ENCODE results near the gene RAB11FIP3. TPM values are rescaled to one million over a fixed set of nuclear protein-coding genes. Genes with fewer than 3 reads are reported as not detected.

Gene RAB11FIP3
- total and polyA plus RNA-seq, 2 of the 13 experiments (the other 11 are each of a cell fraction or from before 2014, with no cell fraction given) = 34.3 to 57.6 TPM

GRCh38 chr16:512802-513201, 87.4 kb downstream of the RAB11FIP3 start:
- Histone ChIP-seq H3K27ac (ENCODE audit: extremely low read length, insufficient read depth, low read length) (no peak overlapping the region), H3K27me3 (ENCODE audit: control insufficient read depth in 1 of 2, insufficient read depth in 2 of 2, low read length in 2 of 2) (no peaks in the 10 kb centered on the region), H3K36me3 (replicated peaks in 1 of 2; ENCODE audit: control insufficient read depth in 1 of 2, insufficient read depth in 2 of 2, low read length in 2 of 2) (peaks cover 12 to 48% of the 10 kb centered on the region in 2 experiments; a peak in 4 of 5 replicates), H4K20me1 (ENCODE audit: insufficient read depth, low read length) (no peaks in the 10 kb centered on the region), H2AFZ (ENCODE audit: low read length) (no peak overlapping the region), H3K4me3 (replicated peaks in 1 of 3; ENCODE audit: insufficient read depth in 1 of 3, low read depth in 2 of 3, low read length in 3 of 3) (no peak overlapping the region), H3K4me1 (ENCODE audit: insufficient read depth, low read length) (peaks cover 26% of the 10 kb centered on the region), H3K4me2 (ENCODE audit: low read depth, low read length) (no peak overlapping the region), H3K9me3 (ENCODE audit: low read length) (no peaks in the 10 kb centered on the region), H3K9ac (ENCODE audit: insufficient read depth, low read depth, low read length) (no peak overlapping the region), H3K79me2 (ENCODE audit: insufficient read depth, low read length) (peaks cover 2% of the 10 kb centered on the region)
- 95% methylated on average over 6 of the region's 6 CpGs for WGBS (ENCODE audit: low lambda C conversion rate)
- TF ChIP-seq ZNF382 (CRISPR knock-in tag; IDR thresholded peaks at IDR 0.05; ENCODE audit: borderline replicate concordance) = no peak
- no peak for TF ChIP-seq ZNF572 (CRISPR knock-in tag; IDR thresholded peaks at IDR 0.05)
- TF ChIP-seq GATAD2A (CRISPR knock-in tag; IDR thresholded peaks at IDR 0.05) = no peak
- TF ChIP-seq, protein P1, sequence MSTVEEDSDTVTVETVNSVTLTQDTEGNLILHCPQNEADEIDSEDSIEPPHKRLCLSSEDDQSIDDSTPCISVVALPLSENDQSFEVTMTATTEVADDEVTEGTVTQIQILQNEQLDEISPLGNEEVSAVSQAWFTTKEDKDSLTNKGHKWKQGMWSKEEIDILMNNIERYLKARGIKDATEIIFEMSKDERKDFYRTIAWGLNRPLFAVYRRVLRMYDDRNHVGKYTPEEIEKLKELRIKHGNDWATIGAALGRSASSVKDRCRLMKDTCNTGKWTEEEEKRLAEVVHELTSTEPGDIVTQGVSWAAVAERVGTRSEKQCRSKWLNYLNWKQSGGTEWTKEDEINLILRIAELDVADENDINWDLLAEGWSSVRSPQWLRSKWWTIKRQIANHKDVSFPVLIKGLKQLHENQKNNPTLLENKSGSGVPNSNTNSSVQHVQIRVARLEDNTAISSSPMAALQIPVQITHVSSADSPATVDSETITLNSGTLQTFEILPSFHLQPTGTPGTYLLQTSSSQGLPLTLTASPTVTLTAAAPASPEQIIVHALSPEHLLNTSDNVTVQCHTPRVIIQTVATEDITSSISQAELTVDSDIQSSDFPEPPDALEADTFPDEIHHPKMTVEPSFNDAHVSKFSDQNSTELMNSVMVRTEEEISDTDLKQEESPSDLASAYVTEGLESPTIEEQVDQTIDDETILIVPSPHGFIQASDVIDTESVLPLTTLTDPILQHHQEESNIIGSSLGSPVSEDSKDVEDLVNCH (CRISPR knock-in tag; IDR thresholded peaks at IDR 0.05) = no peak
- no peak for TF ChIP-seq NPAS2 (CRISPR knock-in tag; IDR thresholded peaks at IDR 0.05; ENCODE audit: borderline replicate concordance)
- TF ChIP-seq ELF4 (CRISPR knock-in tag; IDR thresholded peaks at IDR 0.05; ENCODE audit: borderline replicate concordance) = no peak
- TF ChIP-seq RBM22 (optimal IDR thresholded peaks at IDR 0.05; ENCODE audit: low read length) = peak; percentile 29
- TF ChIP-seq, protein P2, sequence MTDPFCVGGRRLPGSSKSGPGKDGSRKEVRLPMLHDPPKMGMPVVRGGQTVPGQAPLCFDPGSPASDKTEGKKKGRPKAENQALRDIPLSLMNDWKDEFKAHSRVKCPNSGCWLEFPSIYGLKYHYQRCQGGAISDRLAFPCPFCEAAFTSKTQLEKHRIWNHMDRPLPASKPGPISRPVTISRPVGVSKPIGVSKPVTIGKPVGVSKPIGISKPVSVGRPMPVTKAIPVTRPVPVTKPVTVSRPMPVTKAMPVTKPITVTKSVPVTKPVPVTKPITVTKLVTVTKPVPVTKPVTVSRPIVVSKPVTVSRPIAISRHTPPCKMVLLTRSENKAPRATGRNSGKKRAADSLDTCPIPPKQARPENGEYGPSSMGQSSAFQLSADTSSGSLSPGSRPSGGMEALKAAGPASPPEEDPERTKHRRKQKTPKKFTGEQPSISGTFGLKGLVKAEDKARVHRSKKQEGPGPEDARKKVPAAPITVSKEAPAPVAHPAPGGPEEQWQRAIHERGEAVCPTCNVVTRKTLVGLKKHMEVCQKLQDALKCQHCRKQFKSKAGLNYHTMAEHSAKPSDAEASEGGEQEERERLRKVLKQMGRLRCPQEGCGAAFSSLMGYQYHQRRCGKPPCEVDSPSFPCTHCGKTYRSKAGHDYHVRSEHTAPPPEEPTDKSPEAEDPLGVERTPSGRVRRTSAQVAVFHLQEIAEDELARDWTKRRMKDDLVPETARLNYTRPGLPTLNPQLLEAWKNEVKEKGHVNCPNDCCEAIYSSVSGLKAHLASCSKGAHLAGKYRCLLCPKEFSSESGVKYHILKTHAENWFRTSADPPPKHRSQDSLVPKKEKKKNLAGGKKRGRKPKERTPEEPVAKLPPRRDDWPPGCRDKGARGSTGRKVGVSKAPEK (CRISPR knock-in tag; IDR thresholded peaks at IDR 0.05; ENCODE audit: borderline replicate concordance) = no peak
- intact Hi-C loops (cut with micrococcal nuclease; ENCODE audit: unreplicated experiment) = no loop called here
- ATAC-seq = no peak
- no peak for FAIRE-seq
- POLR2A ChIA-PET = interaction anchor here (1.9 kb wide), 1 partner anchor 14 kb away, joined by 9 read pairs; the partner anchor contains the start of gene CAPN15
- CTCF ChIA-PET (ENCODE audit: low intra/inter-chr PET ratio, low total read pairs) = no interaction called here
- DNase-seq (ENCODE audit: low spot score) = no peak
- in situ Hi-C loops (cut with HindIII; ENCODE audit: extremely low pct_ligation_motif_present, low pct_unique_long_range_greater_than_20kb) = no loop called here
- BruUV-seq (replicated peaks) = no TSS peak
